NCI-H2171 treated with DMSO at 0.1 percent for 48 hours (cell line): ENCODE measurements around the gene GABRD.

Experiments used
- DNase-seq: peaks from one replicate; lab custom pipeline; 2025; lab: John Stamatoyannopoulos, UW

The GABRD gene

DNA sequence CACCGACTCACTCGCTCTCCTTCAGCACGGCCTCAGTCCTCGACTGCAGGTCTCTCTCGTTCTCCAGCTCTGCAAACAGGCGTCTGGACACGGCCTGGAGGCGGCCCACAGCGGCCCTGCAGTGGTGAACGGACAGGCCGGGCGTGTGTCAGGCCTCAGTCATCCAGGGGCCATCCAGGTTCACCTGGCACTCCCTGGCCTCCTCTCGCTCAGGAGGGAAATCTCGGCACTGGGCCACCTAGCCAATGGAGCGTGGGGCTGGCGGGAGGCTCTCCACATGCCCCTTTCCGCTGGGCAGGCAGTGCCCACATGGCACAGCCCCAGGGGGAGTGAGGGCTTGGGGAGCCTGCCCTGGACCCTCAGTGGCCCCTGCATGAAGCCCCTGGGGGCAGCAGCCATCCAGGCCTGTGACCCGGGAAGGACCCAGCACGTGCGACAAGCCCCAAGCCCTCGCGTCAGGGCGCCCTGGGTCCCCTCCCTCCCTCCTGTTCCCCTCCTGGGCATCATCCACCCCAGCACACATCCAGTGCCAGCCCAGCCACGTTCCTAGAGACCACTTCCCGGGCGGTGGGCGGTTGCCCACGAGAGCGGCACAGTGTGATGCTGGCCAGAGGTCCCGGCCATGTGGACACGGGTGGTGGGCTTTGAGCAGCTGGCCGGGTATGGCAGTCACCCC lies 33.6 kb upstream of the GABRD start:
- no peak for DNase-seq

GRCh38 chr1:1986451-1987141 lies 32.5 kb upstream of the GABRD start:
- no peak for DNase-seq

DNA sequence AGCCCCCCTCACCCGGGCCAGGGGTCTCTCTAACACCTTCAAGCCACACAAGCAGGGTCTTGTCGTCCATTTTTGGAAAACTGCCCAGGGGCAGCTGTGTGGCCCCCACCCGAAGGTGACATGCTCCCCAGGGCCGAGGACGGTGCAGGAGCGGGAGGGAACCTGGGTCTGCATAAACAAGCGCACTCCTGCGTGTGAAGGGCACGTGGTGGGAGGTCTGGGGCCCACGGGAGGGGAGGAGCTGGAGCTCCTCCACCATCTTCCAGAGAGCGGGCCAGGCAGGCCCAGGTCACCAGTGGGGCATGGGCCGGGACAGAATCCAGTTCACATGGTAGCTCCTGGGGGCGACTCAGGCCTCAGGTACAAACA lies 32.0 kb upstream of the GABRD start:
- no peak for DNase-seq

- no peak for DNase-seq
Measured at GRCh38 chr1:1988061-1988945, 30.8 kb upstream of the GABRD start.

DNA sequence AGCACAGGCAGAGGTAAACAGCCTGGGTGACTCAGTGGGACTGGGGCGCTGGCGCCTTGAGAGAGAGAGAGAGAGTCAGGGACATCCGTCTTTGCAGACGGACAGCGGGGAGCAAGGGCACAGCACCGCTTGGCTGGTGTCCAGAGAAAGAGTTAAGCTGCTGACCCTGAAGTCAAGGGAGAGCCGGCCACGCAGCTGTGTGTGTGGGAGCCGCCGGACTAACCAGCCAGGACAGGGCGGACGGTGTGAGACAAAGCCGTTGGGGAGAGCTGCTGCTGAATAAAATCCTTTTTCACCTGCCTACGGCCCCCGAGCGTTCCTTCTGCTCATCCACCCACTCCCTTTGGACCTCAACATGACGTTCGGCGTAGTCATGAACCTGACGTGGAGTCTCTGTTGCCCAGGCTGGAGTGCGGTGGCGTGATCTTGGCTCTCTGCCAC lies 30.0 kb upstream of the GABRD start:
- no peak for DNase-seq

DNA sequence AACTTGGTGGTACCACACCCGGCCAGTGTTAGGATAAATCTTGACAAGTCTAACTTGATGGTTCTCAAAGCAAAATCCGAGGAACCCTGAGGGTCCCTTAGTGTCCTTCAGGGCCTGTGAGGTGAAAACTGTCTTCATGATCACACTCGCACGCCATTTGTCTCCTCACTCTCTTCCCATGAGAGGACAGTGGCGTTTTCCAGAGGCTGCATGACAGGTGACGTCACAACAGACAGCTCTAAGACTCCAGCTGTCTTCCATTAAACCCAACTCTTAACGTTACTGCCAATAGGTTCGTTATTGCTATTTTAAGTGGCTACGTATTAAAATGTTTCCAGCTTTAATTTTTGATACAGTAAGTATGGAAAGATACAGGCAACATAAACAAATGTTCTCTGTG lies 29.4 kb upstream of the GABRD start:
- no peak for DNase-seq

DNA sequence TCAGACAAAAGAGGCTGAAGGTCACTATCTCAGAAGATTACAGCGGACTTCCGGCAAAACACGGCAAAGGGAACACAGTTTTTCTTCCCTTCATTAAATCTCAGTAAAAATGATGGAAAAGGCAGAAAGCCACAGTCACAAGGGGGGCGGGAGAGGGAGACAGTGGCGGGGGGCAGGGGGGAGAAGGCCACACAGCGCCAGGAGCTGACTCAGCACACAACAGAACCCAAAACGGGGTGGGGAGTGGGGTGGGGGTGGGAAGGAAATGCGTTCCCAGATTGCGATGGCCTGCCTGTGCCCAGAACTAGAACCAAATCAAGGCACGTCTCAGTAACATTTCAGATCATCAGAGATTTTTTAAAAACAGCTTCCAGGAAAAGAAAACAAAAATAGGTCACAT lies 28.9 kb upstream of the GABRD start:
- no peak for DNase-seq

DNA sequence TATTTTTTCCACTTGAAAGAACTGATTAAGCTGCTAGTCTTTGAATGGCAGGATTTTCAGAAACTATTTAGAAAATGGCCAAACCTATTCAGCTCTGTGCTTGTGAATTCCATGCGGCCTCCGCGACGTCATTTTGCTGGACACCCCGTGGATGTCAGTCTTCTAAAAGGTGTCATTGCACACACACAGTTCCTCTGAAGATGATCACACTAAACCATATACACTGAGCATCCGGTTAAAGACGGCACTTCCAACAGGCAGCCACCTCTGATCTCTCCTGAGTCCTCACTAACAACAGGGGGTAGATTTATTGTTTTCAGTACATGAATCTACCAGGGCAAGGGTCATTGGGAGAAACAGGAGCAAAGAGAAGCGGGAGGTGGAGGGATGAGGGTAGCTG lies 24.6 kb upstream of the GABRD start:
- DNase-seq, result no peak

- no peak for DNase-seq
Measured at GRCh38 chr1:1996207-1996651, 22.9 kb upstream of the GABRD start.

GRCh38 chr1:1997576-1997975 lies 21.6 kb upstream of the GABRD start:
- no peak for DNase-seq

DNA sequence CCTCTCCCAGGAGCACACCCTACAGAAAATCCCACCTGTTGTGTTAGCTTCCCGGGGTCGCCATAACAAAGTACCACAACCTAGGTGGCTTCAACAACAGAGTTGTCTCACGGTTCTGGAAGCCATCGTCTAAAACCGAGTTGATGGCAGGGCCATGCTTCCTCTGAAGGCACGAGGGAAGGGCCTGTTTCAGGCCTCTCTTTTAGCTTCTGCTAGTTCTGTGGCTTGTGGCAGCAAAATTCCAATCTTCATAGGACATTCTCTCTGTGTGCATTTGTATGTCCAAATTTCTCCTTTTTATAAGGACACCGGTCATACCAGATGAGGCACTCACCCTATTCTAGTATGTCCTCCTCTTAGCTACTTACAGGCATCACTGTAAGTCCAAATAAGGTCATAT lies 18.7 kb upstream of the GABRD start:
- DNase-seq, result no peak

- no peak for DNase-seq
Measured at GRCh38 chr1:2000850-2001249, 18.3 kb upstream of the GABRD start.

- no peak for DNase-seq
Measured at GRCh38 chr1:2001773-2002411, 17.3 kb upstream of the GABRD start.

- peak; percentile 54 for DNase-seq
Measured at GRCh38 chr1:2003541-2004131, 15.5 kb upstream of the GABRD start, which contains the start of gene CFAP74. Gene CFAP74, minus strand, starts transcription at chr1:2003786. Its CDS starts 12,830 bp downstream, at chr1:1990956.

DNA sequence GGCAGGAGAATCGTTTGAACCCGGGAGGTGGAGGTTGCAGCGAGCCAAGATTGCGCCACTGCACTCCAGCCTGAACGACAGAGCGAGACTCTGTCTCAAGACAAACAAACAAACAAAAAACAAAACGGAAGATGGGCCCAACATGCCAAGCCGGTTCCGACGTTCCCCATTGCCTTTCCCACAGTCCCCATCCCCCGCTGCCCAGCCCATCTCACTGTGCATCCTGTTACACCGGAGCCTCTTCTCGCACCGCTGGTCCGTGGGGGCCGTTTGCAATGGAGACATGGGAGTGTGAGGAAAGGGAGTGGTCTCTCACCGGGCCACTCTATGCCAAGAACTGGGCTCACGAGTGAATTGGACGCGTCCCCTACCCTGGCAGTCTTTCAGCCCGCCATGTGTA lies 14.3 kb upstream of the GABRD start:
- DNase-seq, result no peak

DNA sequence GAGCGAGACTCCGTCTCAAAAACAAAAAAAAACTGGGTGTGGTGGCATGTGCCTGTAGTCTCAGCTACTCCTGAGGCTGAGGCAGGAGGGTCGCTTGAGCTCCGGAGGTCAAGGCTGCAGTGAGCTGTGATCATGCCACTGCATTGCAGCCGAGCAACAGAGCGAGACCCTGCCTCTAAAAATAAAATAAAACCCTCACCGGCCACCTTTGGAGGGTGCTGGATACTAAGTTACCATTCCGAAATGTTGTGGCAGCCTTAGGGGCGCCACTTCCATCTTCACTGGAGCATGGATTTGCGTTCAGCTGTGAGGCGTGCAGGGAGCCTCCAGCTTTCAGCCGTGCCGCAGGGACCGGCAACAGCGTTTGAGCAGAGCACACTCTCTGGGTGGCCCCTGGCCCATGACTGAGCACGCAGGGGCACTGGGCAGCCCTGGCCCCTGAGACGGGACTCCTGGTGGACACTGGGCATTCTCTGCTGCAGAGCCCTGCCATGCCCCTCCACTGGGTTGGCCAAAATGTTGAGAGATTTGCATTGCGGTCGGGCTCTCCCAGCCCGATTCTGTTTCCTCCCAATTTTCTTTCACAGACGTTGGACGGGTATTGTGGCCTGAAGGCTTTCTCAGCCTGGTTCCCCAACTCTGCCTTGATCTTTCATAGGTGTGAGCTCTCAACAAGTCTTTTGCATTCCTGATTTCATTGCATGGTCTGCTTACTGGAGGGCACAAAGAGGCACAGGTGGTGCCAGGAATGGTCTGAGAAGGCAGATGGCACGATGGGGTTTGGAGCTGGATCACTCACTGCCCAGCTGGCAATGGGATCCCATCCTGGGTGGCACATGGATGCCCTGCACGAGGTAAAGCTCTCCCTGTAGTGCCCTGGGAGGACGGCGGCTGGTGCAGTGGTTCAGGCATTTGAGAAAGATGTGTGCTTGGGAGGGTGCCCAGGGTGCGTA lies 9.8 kb upstream of the GABRD start:
- no peak for DNase-seq

DNA sequence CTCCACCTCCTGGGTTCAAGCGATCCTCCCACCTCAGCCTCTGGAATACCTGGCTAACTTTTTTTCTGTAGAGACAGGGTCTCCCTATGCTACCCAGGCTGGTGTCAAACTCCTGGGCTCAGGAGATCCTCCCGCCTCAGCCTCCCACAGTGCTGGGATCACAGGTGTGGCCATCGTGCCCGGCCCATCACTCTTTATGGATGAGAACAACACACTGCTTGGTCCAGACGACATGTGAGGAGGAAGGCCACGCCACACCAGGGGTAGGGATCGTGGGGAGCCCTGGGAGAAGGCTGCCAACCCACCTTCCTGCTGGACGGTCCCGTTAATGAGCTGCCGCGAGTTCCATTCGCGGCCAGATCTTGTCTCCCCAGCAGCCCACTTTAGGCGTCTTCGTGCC lies 5.0 kb upstream of the GABRD start:
- DNase-seq, result no peak

DNA sequence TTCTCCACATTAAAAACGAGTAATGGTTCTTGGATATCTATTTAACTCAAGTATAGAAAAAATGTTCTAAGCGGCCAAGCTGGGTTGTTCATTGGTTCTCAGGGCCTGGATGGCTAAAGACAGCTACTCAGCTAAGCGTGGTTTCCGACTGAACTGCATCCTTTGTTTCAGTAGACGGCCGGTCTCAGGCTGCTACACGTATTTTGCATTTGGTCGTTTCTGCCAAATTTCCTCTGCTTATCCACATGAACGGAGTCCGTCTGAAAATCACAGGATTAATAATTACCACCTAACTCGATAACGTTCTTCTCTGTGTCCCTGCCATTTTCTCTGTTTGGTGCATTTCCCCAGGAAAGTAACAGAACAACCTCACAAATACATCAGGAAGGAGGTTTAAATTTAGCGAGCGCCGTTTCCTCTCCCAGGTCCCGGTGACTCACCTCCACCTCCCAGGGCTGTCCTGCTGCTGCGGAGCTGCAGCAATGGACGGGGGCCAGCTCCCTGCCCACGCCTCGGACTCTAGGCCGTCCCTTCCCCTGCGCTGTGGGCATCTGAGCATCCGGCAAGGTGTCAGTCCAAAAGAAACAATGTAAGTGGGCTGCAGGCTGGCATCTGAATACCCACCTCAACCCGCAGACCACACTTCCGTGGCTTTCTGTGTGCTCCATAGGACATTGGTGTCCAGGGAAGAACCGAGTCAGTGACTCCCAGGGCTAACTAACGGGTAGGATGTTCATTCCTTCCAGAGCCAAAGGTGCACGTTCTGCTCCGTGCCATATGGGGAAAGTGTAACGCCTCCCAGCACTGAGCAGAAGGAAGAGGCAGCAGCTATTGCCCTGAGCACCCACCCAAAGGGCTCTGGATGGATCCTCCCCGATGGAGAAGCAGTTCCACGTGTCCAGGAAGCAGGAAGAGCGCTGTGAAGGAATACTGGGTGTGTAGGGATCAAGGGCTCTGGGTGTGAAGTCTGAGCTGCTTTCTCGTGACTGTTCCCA lies 4.1 kb upstream of the GABRD start:
- DNase-seq, result no peak

GRCh38 chr1:2016123-2016522 lies 3.0 kb upstream of the GABRD start:
- DNase-seq, result no peak
